Renal cortical epithelial cell (primary cell): Measurements from ENCODE around the gene RBM18. TPM values are rescaled to one million over a fixed set of nuclear protein-coding genes. Genes with fewer than 3 reads are reported as not detected.

Source experiments
- DNase-seq: peaks from one replicate; pipeline ENCODE4 v3.0.0-alpha.2; 2011; ENCODE audit warnings: low read depth
- total RNA-seq: library from RNA; depleted of rRNA; stranded (reverse); fragments of >200 nt; gene quantifications from 2 replicates; pipeline ENCODE4 v1.2.3, GENCODE V29; 2014

RBM18 gene
- 14.9 and 16.0 TPM in 2 replicates for total RNA-seq

GRCh38 chr9:122264360-122265148 is at the start of gene RBM18, which contains the start of gene MRRF:
TSS of gene RBM18 (minus strand) at chr9:122264840. CDS start at chr9:122261492, 3,348 bp downstream.
TSS of gene MRRF (plus strand) at chr9:122264882. CDS start at chr9:122270892, 6,010 bp downstream.
- peak; percentile 67 for DNase-seq

GRCh38 chr9:122314165-122314564 is 49.5 kb upstream of the RBM18 start:
- DNase-seq: no peak

- no peak for DNase-seq
Observed at GRCh38 chr9:122309861-122310260, 45.2 kb upstream of the RBM18 start.

GRCh38 chr9:122307925-122308324 is 43.3 kb upstream of the RBM18 start:
- peak; percentile 23 for DNase-seq

GRCh38 chr9:122307061-122307460 is 42.4 kb upstream of the RBM18 start:
- DNase-seq: no peak

GRCh38 chr9:122302237-122303093 is 37.8 kb upstream of the RBM18 start:
- DNase-seq: no peak

- no peak for DNase-seq
Observed at GRCh38 chr9:122297512-122297911, 32.9 kb upstream of the RBM18 start.

- no peak for DNase-seq
Observed at GRCh38 chr9:122294531-122294930, 29.9 kb upstream of the RBM18 start.

- no peak for DNase-seq
Observed at GRCh38 chr9:122291458-122291857, 26.8 kb upstream of the RBM18 start.

GRCh38 chr9:122287214-122287720 is 22.6 kb upstream of the RBM18 start:
- no peak for DNase-seq

GRCh38 chr9:122286764-122287163 is 22.1 kb upstream of the RBM18 start:
- DNase-seq: no peak

- no peak for DNase-seq
Observed at GRCh38 chr9:122281368-122281767, 16.7 kb upstream of the RBM18 start.

- DNase-seq: no peak
Observed at GRCh38 chr9:122277285-122277897, 12.8 kb upstream of the RBM18 start.

- no peak for DNase-seq
Observed at GRCh38 chr9:122276096-122276495, 11.5 kb upstream of the RBM18 start.

GRCh38 chr9:122274055-122274454 is 9.4 kb upstream of the RBM18 start:
- no peak for DNase-seq

- DNase-seq: no peak
Observed at GRCh38 chr9:122268041-122268814, 3.6 kb upstream of the RBM18 start.

- peak; percentile 57 for DNase-seq
Observed at GRCh38 chr9:122265149-122265915, 692 bp upstream of the RBM18 start.

- DNase-seq: peak; percentile 18
Observed at GRCh38 chr9:122263699-122264349, 816 bp downstream of the RBM18 start.

GRCh38 chr9:122262073-122262472 is 2.6 kb downstream of the RBM18 start:
- no peak for DNase-seq

GRCh38 chr9:122261469-122261881 is 3.2 kb downstream of the RBM18 start:
- peak; percentile 55 for DNase-seq
